ENCODE measurements around the gene CDK14. TPM values are rescaled to one million over a fixed set of nuclear protein-coding genes. Genes with fewer than 3 reads are reported as not detected.

CDK14 gene
- total RNA-seq, 6 donors from 2014 or later, result 21.7 to 53.4 (median 37.1) TPM

DNA sequence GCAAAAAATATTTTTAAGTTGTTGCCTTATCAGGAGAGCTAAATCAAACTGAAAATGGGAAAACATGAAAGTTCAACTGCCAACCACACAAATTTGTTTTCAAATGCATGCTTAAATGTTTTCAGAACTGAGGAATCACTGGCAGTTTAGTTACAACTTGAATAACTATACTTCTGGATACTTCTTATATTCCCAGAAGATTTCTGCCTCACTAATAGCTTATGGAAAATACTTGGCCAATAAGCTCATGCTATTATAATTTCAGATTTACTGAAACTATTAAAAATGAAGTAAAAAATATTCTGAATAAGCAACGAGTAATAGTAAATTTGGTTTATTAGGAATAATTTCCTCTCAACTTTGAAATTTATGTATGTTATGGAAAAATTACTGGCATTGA lies 222.2 kb downstream of the CDK14 start:
- Histone ChIP-seq H3K9me3 (no peaks in the 10 kb centered on the region), H3K27ac (no peak overlapping the region), H3K27me3 (no peaks in the 10 kb centered on the region), H3K4me3 (no peak overlapping the region), H3K36me3 (no peaks in the 10 kb centered on the region), H3K4me1 (no peaks in the 10 kb centered on the region)
- 74 to 83% methylated on average over 1 of the region's 1 CpG for WGBS, 2 donors
- ATAC-seq (ENCODE audit: low FRiP score in 2 of 2) (no peak), DNase-seq (no peak)
- no peak for TF ChIP-seq CTCF (IDR thresholded peaks at IDR 0.05)
- no peak for TF ChIP-seq POLR2AphosphoS5 (IDR thresholded peaks at IDR 0.05)
- no peak for TF ChIP-seq POLR2A (IDR thresholded peaks at IDR 0.05)
- TF ChIP-seq EP300 (IDR thresholded peaks at IDR 0.05), result no peak

- DNase-seq (no peak), ATAC-seq (ENCODE audit: low FRiP score in 2 of 2) (no peak)
- H3K9me3 ChIP-seq, result no peaks in the 10 kb centered on the region
- H3K27ac ChIP-seq, result no peak overlapping the region
- no peaks in the 10 kb centered on the region for H3K27me3 ChIP-seq
- H3K4me3 ChIP-seq, result no peak overlapping the region
- no peak for TF ChIP-seq POLR2AphosphoS5 (IDR thresholded peaks at IDR 0.05)
- no peak for TF ChIP-seq CTCF (IDR thresholded peaks at IDR 0.05)
- TF ChIP-seq EP300 (IDR thresholded peaks at IDR 0.05), result no peak
- no peak for TF ChIP-seq POLR2A (IDR thresholded peaks at IDR 0.05)
- 88 to 91% methylated on average over 4 of the region's 4 CpGs for WGBS, 2 donors
- no peaks in the 10 kb centered on the region for H3K36me3 ChIP-seq
- H3K4me1 ChIP-seq, result peaks cover 0 to 4% (median 0%) of the 10 kb centered on the region in 4 donors
Observed at GRCh38 chr7:90821961-90822620, 226.0 kb downstream of the CDK14 start.

DNA sequence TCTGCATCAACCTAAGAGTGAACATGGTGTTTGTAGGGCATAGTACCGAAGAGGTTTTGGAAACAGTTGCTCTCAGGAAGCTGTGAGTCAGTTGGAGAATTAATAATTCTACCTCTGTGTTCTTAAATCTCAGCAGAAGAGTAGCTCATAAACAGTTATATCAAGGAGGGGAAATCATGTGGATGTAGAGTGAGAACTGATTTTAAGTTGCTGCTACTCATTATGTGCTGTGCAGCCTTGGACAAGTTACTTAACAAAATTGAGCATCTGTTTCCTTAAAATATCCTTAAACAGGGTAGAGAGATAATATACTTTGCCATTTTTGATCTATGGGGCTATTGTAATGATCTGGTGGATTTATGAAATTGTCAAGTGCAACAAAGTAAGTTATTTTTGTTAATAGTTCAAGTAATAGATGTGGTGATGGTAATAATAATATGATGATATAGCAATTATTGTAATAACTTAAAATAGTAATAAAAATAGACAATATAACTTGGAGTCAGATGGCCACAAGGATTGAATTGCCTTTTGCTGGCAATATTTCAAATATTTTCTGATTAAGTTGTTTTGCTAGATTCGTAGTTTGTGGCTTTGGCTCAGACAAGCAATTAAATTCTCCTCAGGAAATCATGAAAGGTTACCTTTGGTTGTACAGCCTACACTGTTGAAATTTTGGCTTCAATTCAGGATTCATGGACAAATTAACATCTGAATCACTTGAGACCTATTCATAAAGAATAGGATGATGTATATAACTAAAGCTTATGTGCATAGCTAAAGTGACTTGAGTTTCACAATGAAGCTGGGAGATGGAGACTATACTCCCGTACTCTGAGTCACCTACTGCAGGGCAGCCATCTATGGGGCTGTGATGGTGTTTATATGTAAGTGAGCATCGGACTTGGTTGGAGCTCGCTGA lies 228.5 kb downstream of the CDK14 start:
- H3K4me1 ChIP-seq, result peaks cover 0 to 4% (median 0%) of the 10 kb centered on the region in 4 donors
- H3K4me3 ChIP-seq, result no peak overlapping the region
- ATAC-seq (ENCODE audit: low FRiP score in 2 of 2) (peak in 1 of 2 donors; percentile 33), DNase-seq (no peak)
- TF ChIP-seq CTCF (IDR thresholded peaks at IDR 0.05) (no peak), POLR2A (IDR thresholded peaks at IDR 0.05) (no peak), EP300 (IDR thresholded peaks at IDR 0.05) (no peak), POLR2AphosphoS5 (IDR thresholded peaks at IDR 0.05) (no peak)
- WGBS, 2 donors, result 53 to 65% methylated on average over 5 of the region's 5 CpGs
- H3K27ac ChIP-seq, result no peak overlapping the region
- no peaks in the 10 kb centered on the region for H3K27me3 ChIP-seq
- peaks cover 0 to 2% (median 0%) of the 10 kb centered on the region in 4 donors for H3K9me3 ChIP-seq
- no peaks in the 10 kb centered on the region for H3K36me3 ChIP-seq

DNA sequence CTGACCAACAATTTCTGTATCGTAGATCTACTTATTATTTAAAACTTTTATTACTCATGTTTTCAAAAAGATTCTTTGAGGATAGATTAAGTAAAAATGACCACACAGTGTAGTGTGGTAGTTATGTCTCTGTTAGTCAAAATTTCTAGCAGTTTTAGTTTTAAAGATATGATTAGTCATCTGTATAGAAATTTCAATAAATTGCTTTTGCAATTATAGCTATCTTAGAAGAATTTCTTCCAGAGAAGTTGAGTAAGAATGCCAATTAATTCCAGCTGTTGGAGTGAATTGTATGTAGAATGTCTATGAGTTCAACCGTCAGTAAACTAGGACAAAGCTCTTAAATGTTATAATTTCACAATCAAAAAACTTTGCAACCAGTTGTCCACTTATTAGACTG lies 229.7 kb downstream of the CDK14 start:
- DNase-seq, result no peak
- WGBS, 2 donors, result 82 to 83% methylated on average over 2 of the region's 2 CpGs
- TF ChIP-seq CTCF (IDR thresholded peaks at IDR 0.05) (no peak), POLR2A (IDR thresholded peaks at IDR 0.05) (no peak), EP300 (IDR thresholded peaks at IDR 0.05) (no peak), POLR2AphosphoS5 (IDR thresholded peaks at IDR 0.05) (no peak)
- no peak overlapping the region for H3K4me3 ChIP-seq
- no peaks in the 10 kb centered on the region for H3K27me3 ChIP-seq
- H3K4me1 ChIP-seq, result peaks cover 0 to 4% (median 0%) of the 10 kb centered on the region in 4 donors
- peaks cover 0 to 4% (median 0%) of the 10 kb centered on the region in 4 donors for H3K9me3 ChIP-seq
- H3K27ac ChIP-seq, result no peak overlapping the region
- no peaks in the 10 kb centered on the region for H3K36me3 ChIP-seq
- peak in 1 of 2 donors; percentile 73 for ATAC-seq (ENCODE audit: low FRiP score in 2 of 2)

Measured in upper lobe of left lung (tissue), 6 donors.